Measurements from ENCODE around the gene PLEKHG5.

Gene PLEKHG5

GRCh38 chr1:6523566-6523965 lies 32.1 kb upstream of the PLEKHG5 start:
- H3K27ac ChIP-seq (ENCODE audit: low read length), result no peak overlapping the region
- no peak overlapping the region for H3K4me3 ChIP-seq (ENCODE audit: low read length)
- H3K36me3 ChIP-seq (ENCODE audit: control insufficient read depth, insufficient read depth, low read length), result peaks cover 11% of the 10 kb centered on the region
- no CpG with 5 or more reads among the region's 6 CpGs for WGBS (ENCODE audit: insufficient coverage, insufficient read length)
- peaks cover 4% of the 10 kb centered on the region; the same call in 1 of the 2 replicates for H3K4me1 ChIP-seq (ENCODE audit: control insufficient read depth, insufficient read depth, low read length)
- peak; percentile 37 for DNase-seq (ENCODE audit: low read depth, low spot score)
- no peaks in the 10 kb centered on the region for H3K9me3 ChIP-seq (ENCODE audit: control insufficient read depth, insufficient read depth, low read length)
- no peaks in the 10 kb centered on the region for H3K27me3 ChIP-seq (ENCODE audit: control insufficient read depth, insufficient read depth, low read length)

GRCh38 chr1:6521536-6521935 lies 30.1 kb upstream of the PLEKHG5 start:
- Histone ChIP-seq H3K36me3 (ENCODE audit: control insufficient read depth, insufficient read depth, low read length) (peaks cover 6% of the 10 kb centered on the region), H3K27me3 (ENCODE audit: control insufficient read depth, insufficient read depth, low read length) (no peaks in the 10 kb centered on the region), H3K27ac (ENCODE audit: low read length) (no peak overlapping the region), H3K9me3 (ENCODE audit: control insufficient read depth, insufficient read depth, low read length) (no peaks in the 10 kb centered on the region), H3K4me3 (ENCODE audit: low read length) (no peak overlapping the region), H3K4me1 (ENCODE audit: control insufficient read depth, insufficient read depth, low read length) (peaks cover 4% of the 10 kb centered on the region; the same call in 1 of the 2 replicates)
- no peak for DNase-seq (ENCODE audit: low read depth, low spot score)
- no CpG with 5 or more reads among the region's 5 CpGs for WGBS (ENCODE audit: insufficient coverage, insufficient read length)

- Histone ChIP-seq H3K27ac (ENCODE audit: low read length) (no peak overlapping the region), H3K4me3 (ENCODE audit: low read length) (no peak overlapping the region), H3K4me1 (ENCODE audit: control insufficient read depth, insufficient read depth, low read length) (peaks cover 4% of the 10 kb centered on the region; the same call in 1 of the 2 replicates), H3K9me3 (ENCODE audit: control insufficient read depth, insufficient read depth, low read length) (no peaks in the 10 kb centered on the region), H3K36me3 (ENCODE audit: control insufficient read depth, insufficient read depth, low read length) (no peaks in the 10 kb centered on the region), H3K27me3 (ENCODE audit: control insufficient read depth, insufficient read depth, low read length) (no peaks in the 10 kb centered on the region)
- DNase-seq (ENCODE audit: low read depth, low spot score), result peak; percentile 84
- no CpG with 5 or more reads among the region's 13 CpGs for WGBS (ENCODE audit: insufficient coverage, insufficient read length)
These were observed 28.6 kb upstream of the PLEKHG5 start for GRCh38 chr1:6519935-6520671.

- no peak overlapping the region for H3K4me3 ChIP-seq (ENCODE audit: low read length)
- no CpG with 5 or more reads among the region's 11 CpGs for WGBS (ENCODE audit: insufficient coverage, insufficient read length)
- peaks cover 4% of the 10 kb centered on the region; the same call in 1 of the 2 replicates for H3K4me1 ChIP-seq (ENCODE audit: control insufficient read depth, insufficient read depth, low read length)
- no peaks in the 10 kb centered on the region for H3K36me3 ChIP-seq (ENCODE audit: control insufficient read depth, insufficient read depth, low read length)
- H3K27ac ChIP-seq (ENCODE audit: low read length), result no peak overlapping the region
- no peak for DNase-seq (ENCODE audit: low read depth, low spot score)
- no peaks in the 10 kb centered on the region for H3K9me3 ChIP-seq (ENCODE audit: control insufficient read depth, insufficient read depth, low read length)
- H3K27me3 ChIP-seq (ENCODE audit: control insufficient read depth, insufficient read depth, low read length), result no peaks in the 10 kb centered on the region
These were observed 28.0 kb upstream of the PLEKHG5 start for GRCh38 chr1:6519491-6519934.

GRCh38 chr1:6517435-6517851 lies 26.0 kb upstream of the PLEKHG5 start:
- Histone ChIP-seq H3K4me1 (ENCODE audit: control insufficient read depth, insufficient read depth, low read length) (peaks cover 4% of the 10 kb centered on the region; the same call in 1 of the 2 replicates), H3K9me3 (ENCODE audit: control insufficient read depth, insufficient read depth, low read length) (no peaks in the 10 kb centered on the region), H3K27ac (ENCODE audit: low read length) (no peak overlapping the region), H3K36me3 (ENCODE audit: control insufficient read depth, insufficient read depth, low read length) (no peaks in the 10 kb centered on the region), H3K27me3 (ENCODE audit: control insufficient read depth, insufficient read depth, low read length) (no peaks in the 10 kb centered on the region), H3K4me3 (ENCODE audit: low read length) (no peak overlapping the region)
- DNase-seq (ENCODE audit: low read depth, low spot score), result no peak
- no CpG with 5 or more reads among the region's 8 CpGs for WGBS (ENCODE audit: insufficient coverage, insufficient read length)

GRCh38 chr1:6515771-6516170 lies 24.3 kb upstream of the PLEKHG5 start:
- WGBS (ENCODE audit: insufficient coverage, insufficient read length), result no CpG with 5 or more reads among the region's 4 CpGs
- no peak overlapping the region for H3K4me3 ChIP-seq (ENCODE audit: low read length)
- no peaks in the 10 kb centered on the region for H3K27me3 ChIP-seq (ENCODE audit: control insufficient read depth, insufficient read depth, low read length)
- H3K4me1 ChIP-seq (ENCODE audit: control insufficient read depth, insufficient read depth, low read length), result peaks cover 4% of the 10 kb centered on the region; the same call in 1 of the 2 replicates
- H3K36me3 ChIP-seq (ENCODE audit: control insufficient read depth, insufficient read depth, low read length), result no peaks in the 10 kb centered on the region; the same call in 1 of the 2 replicates
- no peak for DNase-seq (ENCODE audit: low read depth, low spot score)
- H3K9me3 ChIP-seq (ENCODE audit: control insufficient read depth, insufficient read depth, low read length), result no peaks in the 10 kb centered on the region
- H3K27ac ChIP-seq (ENCODE audit: low read length), result no peak overlapping the region

- H3K9me3 ChIP-seq (ENCODE audit: control insufficient read depth, insufficient read depth, low read length), result no peaks in the 10 kb centered on the region
- H3K27me3 ChIP-seq (ENCODE audit: control insufficient read depth, insufficient read depth, low read length), result no peaks in the 10 kb centered on the region
- H3K4me3 ChIP-seq (ENCODE audit: low read length), result no peak overlapping the region
- no CpG with 5 or more reads among the region's 9 CpGs for whole genome bisulfite sequencing (ENCODE audit: insufficient coverage, insufficient read length)
- no peak overlapping the region for H3K27ac ChIP-seq (ENCODE audit: low read length)
- DNase-seq (ENCODE audit: low read depth, low spot score), result no peak
- no peaks in the 10 kb centered on the region; the same call in 1 of the 2 replicates for H3K36me3 ChIP-seq (ENCODE audit: control insufficient read depth, insufficient read depth, low read length)
- no peaks in the 10 kb centered on the region for H3K4me1 ChIP-seq (ENCODE audit: control insufficient read depth, insufficient read depth, low read length)
These were observed 21.9 kb upstream of the PLEKHG5 start for GRCh38 chr1:6513320-6513801.

GRCh38 chr1:6512908-6513280 lies 21.4 kb upstream of the PLEKHG5 start:
- Histone ChIP-seq H3K27me3 (ENCODE audit: control insufficient read depth, insufficient read depth, low read length) (no peaks in the 10 kb centered on the region), H3K36me3 (ENCODE audit: control insufficient read depth, insufficient read depth, low read length) (no peaks in the 10 kb centered on the region; the same call in 1 of the 2 replicates), H3K9me3 (ENCODE audit: control insufficient read depth, insufficient read depth, low read length) (no peaks in the 10 kb centered on the region), H3K4me3 (ENCODE audit: low read length) (no peak overlapping the region), H3K4me1 (ENCODE audit: control insufficient read depth, insufficient read depth, low read length) (no peaks in the 10 kb centered on the region), H3K27ac (ENCODE audit: low read length) (no peak overlapping the region)
- WGBS (ENCODE audit: insufficient coverage, insufficient read length), result no CpG with 5 or more reads among the region's 8 CpGs
- DNase-seq (ENCODE audit: low read depth, low spot score), result no peak

GRCh38 chr1:6512245-6512907 lies 20.9 kb upstream of the PLEKHG5 start:
- Histone ChIP-seq H3K4me1 (ENCODE audit: control insufficient read depth, insufficient read depth, low read length) (no peaks in the 10 kb centered on the region), H3K9me3 (ENCODE audit: control insufficient read depth, insufficient read depth, low read length) (no peaks in the 10 kb centered on the region), H3K27me3 (ENCODE audit: control insufficient read depth, insufficient read depth, low read length) (no peaks in the 10 kb centered on the region), H3K27ac (ENCODE audit: low read length) (no peak overlapping the region), H3K36me3 (ENCODE audit: control insufficient read depth, insufficient read depth, low read length) (no peaks in the 10 kb centered on the region; the same call in 1 of the 2 replicates), H3K4me3 (ENCODE audit: low read length) (no peak overlapping the region)
- DNase-seq (ENCODE audit: low read depth, low spot score), result no peak
- WGBS (ENCODE audit: insufficient coverage, insufficient read length), result no CpG with 5 or more reads among the region's 19 CpGs

GRCh38 chr1:6511561-6512244 lies 20.2 kb upstream of the PLEKHG5 start:
- Histone ChIP-seq H3K4me1 (ENCODE audit: control insufficient read depth, insufficient read depth, low read length) (peaks cover 2% of the 10 kb centered on the region; the same call in 1 of the 2 replicates), H3K4me3 (ENCODE audit: low read length) (no peak overlapping the region), H3K27ac (ENCODE audit: low read length) (no peak overlapping the region), H3K9me3 (ENCODE audit: control insufficient read depth, insufficient read depth, low read length) (no peaks in the 10 kb centered on the region), H3K36me3 (ENCODE audit: control insufficient read depth, insufficient read depth, low read length) (no peaks in the 10 kb centered on the region; the same call in 1 of the 2 replicates), H3K27me3 (ENCODE audit: control insufficient read depth, insufficient read depth, low read length) (no peaks in the 10 kb centered on the region)
- no CpG with 5 or more reads among the region's 16 CpGs for WGBS (ENCODE audit: insufficient coverage, insufficient read length)
- no peak for DNase-seq (ENCODE audit: low read depth, low spot score)

Measured in iPS DF 6.9 (cell line).